ENCODE measurements around the gene DHRSX.

- TF ChIP-seq POLR2AphosphoS5 (IDR thresholded peaks at IDR 0.05; ENCODE audit: borderline replicate concordance, low read depth, low read length) (no peak), EZH2 (IDR thresholded peaks at IDR 0.05) (no peak), FOXP2 (optimal IDR thresholded peaks at IDR 0.05; ENCODE audit: control extremely low read depth, extremely low read length, insufficient read depth) (no peak)
Measured at GRCh38 chrX:2497961-2498780, 2.6 kb downstream of the DHRSX start.

Measured in SK-N-MC (cell line).